HG03060 (cell line): ENCODE data around the gene MIB2.
"Not testable (repeated sequence)": the region's sequence is repeated elsewhere in the genome, so short reads cannot be mapped to it uniquely, and the experiment has no call there.

ENCODE experiments used
- ATAC-seq: cut with Tn5 transposase; IDR thresholded peaks from one replicate; pipeline ENCODE4 v1.9.1; 2021; ENCODE audit warnings: low read depth, moderate number of reproducible peaks; ENCODE audit not compliant: unreplicated experiment

MIB2 gene

DNA sequence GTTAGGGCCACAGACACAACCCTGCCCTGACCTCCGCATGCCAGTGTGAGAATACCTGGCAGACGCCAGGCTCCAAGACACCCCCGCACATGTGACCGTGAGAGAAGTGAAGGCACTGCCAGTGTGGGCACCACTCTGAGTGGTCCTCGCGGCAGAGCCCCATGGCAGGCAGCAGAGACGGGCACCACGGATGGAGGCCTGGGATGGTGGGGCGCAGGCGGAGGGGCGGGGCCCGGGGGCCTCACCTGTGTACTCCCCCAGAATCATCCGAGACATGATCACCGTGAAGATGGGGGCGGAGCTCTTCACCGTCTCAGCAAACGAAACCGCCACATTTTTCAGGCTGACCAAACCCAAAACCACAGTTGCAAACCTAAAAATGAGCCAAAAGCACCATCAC lies 59.9 kb downstream of the MIB2 start:
- ATAC-seq = not testable (repeated sequence)

- ATAC-seq = not testable (repeated sequence)
These were observed 60.8 kb downstream of the MIB2 start for GRCh38 chr1:1676087-1676486.

- ATAC-seq = peak; percentile 38
These were observed 62.6 kb downstream of the MIB2 start for GRCh38 chr1:1677718-1678580.

- ATAC-seq = no peak
These were observed 63.5 kb downstream of the MIB2 start for GRCh38 chr1:1678581-1679380.
